GM12878 (cell line): ENCODE results near the gene TCTN1. TPM values are rescaled to one million over a fixed set of nuclear protein-coding genes. Genes with fewer than 3 reads are reported as not detected.

ENCODE experiments used
- BMI1 ChIP-seq: fragments of 450-650 bp; IDR thresholded peaks from 2 replicates; pipeline ENCODE4 v1.6.1; 2016; ENCODE audit warnings: mild to moderate bottlenecking, moderate library complexity, borderline replicate concordance
- CHD1 ChIP-seq: IDR thresholded peaks from 2 replicates; pipeline ENCODE4 v1.6.1; 2012; ENCODE audit warnings: low read depth, low read length, improper control_type of control experiment
- IRF4 ChIP-seq: IDR thresholded peaks from 2 replicates; pipeline ENCODE4 v1.6.1; 2011; ENCODE audit warnings: low read depth, low read length
- KLF5 ChIP-seq: fragments of 450-650 bp; IDR thresholded peaks from 2 replicates; pipeline ENCODE4 v1.6.1; 2014; ENCODE audit warnings: mild to moderate bottlenecking; ENCODE audit not compliant: partially characterized antibody
- NFXL1 ChIP-seq: fragments of 450-650 bp; IDR thresholded peaks from 2 replicates; pipeline ENCODE4 v1.6.1; 2017; ENCODE audit warnings: antibody characterized with exemption, mild to moderate bottlenecking, borderline replicate concordance
- NR2C1 ChIP-seq: fragments of 450-650 bp; IDR thresholded peaks from 2 replicates; pipeline ENCODE4 v1.6.1; 2017; ENCODE audit warnings: antibody characterized with exemption, mild to moderate bottlenecking, moderate library complexity
- NRF1 ChIP-seq: conservative IDR thresholded peaks from 2 replicates; pipeline ENCODE4 v1.6.1; 2011; ENCODE audit warnings: mild to moderate bottlenecking, low read depth, low read length, improper control_type of control experiment
- SMARCA5 ChIP-seq: fragments of 450-650 bp; IDR thresholded peaks from 2 replicates; pipeline ENCODE4 v1.6.1; 2017; ENCODE audit warnings: mild to moderate bottlenecking
- USF1 ChIP-seq: IDR thresholded peaks from 2 replicates; pipeline ENCODE4 v1.6.1; 2011; ENCODE audit warnings: borderline replicate concordance, low read depth, mild to moderate bottlenecking, moderate library complexity, mixed read lengths, low read length; ENCODE audit not compliant: insufficient read depth; ENCODE audit errors: extremely low read length
- ZBTB33 ChIP-seq: fragments of 450-650 bp; IDR thresholded peaks from 2 replicates; pipeline ENCODE4 v1.6.1; 2017; ENCODE audit warnings: mild to moderate bottlenecking
- ZNF384 ChIP-seq: IDR thresholded peaks from 2 replicates; pipeline ENCODE4 v1.6.1; 2012; ENCODE audit warnings: low read depth, mild to moderate bottlenecking, low read length, improper control_type of control experiment, borderline replicate concordance
- polyA plus RNA-seq, 11 experiments: library from polyadenylated mRNA; depleted of rRNA in 4 of 11; unstranded in 6 of 11; stranded (reverse) in 5 of 11; fragments of >200 nt; fragmentation: Nextera tagmentation in 4 of 11; fragmentation: Illumina TruSeq in 1 of 11; extraction: Ambion mirVana in 4 of 11; extraction: Trizol in 1 of 11; gene quantifications; 1 replicate in 1 of 11; 2 replicates in 10 of 11; pipeline versions ENCODE4 v1.2.1 to v1.2.3, GENCODE V29; 2011 to 2016; ENCODE audit warnings: inconsistent platforms in 2 of 11, missing spikeins in 2 of 11, low read depth in 1 of 11
- total RNA-seq, 4 experiments: library from RNA; depleted of rRNA in 3 of 4; stranded (reverse); fragments of >200 nt in 3 of 4; fragmentation: Illumina TruSeq in 1 of 4; extraction: Trizol in 1 of 4; gene quantifications; 2 replicates each; pipeline versions ENCODE4 v1.2.1 to v1.2.3, GENCODE V29; 2013 to 2021
- TF ChIP-seq, protein P1 (sequence below): fragments of 450-650 bp; formaldehyde crosslinking; IDR thresholded peaks from 2 replicates; pipeline ENCODE4 v1.4.0; 2020; ENCODE audit warnings: mild to moderate bottlenecking, moderate library complexity
- TF ChIP-seq, protein P2 (sequence below): fragments of 150-350 bp; IDR thresholded peaks from 2 replicates; pipeline ENCODE4 v1.6.1; 2016; ENCODE audit warnings: low read depth, low read length
- TF ChIP-seq, protein P3 (sequence below): fragments of 450-650 bp; IDR thresholded peaks from 2 replicates; pipeline ENCODE4 v1.6.1; 2017; ENCODE audit warnings: mild to moderate bottlenecking, low read depth, inconsistent platforms; ENCODE audit not compliant: poor library complexity, severe bottlenecking
- TF ChIP-seq, protein P4 (sequence below): fragments of 450-650 bp; IDR thresholded peaks from 2 replicates; pipeline ENCODE4 v1.6.1; 2018; ENCODE audit warnings: mild to moderate bottlenecking, low read depth, moderate library complexity; ENCODE audit not compliant: partially characterized antibody

The TCTN1 gene
- total and polyA plus RNA-seq, 10 of the 15 experiments (the other 5 are each of a cell fraction or from before 2014, with no cell fraction given) = 8.8 to 23.5 (median 15.3) TPM

GRCh38 chr12:110600254-110600653 lies 13.7 kb upstream of the TCTN1 start (continued):
- TF ChIP-seq CHD1 (no peak), SMARCA5 (no peak), USF1 (no peak), ZBTB33 (no peak), KLF5 (no peak), NR2C1 (no peak), BMI1 (no peak), NRF1 (no peak), ZNF384 (no peak), IRF4 (no peak), NFXL1 (no peak)
- TF ChIP-seq, protein P1, sequence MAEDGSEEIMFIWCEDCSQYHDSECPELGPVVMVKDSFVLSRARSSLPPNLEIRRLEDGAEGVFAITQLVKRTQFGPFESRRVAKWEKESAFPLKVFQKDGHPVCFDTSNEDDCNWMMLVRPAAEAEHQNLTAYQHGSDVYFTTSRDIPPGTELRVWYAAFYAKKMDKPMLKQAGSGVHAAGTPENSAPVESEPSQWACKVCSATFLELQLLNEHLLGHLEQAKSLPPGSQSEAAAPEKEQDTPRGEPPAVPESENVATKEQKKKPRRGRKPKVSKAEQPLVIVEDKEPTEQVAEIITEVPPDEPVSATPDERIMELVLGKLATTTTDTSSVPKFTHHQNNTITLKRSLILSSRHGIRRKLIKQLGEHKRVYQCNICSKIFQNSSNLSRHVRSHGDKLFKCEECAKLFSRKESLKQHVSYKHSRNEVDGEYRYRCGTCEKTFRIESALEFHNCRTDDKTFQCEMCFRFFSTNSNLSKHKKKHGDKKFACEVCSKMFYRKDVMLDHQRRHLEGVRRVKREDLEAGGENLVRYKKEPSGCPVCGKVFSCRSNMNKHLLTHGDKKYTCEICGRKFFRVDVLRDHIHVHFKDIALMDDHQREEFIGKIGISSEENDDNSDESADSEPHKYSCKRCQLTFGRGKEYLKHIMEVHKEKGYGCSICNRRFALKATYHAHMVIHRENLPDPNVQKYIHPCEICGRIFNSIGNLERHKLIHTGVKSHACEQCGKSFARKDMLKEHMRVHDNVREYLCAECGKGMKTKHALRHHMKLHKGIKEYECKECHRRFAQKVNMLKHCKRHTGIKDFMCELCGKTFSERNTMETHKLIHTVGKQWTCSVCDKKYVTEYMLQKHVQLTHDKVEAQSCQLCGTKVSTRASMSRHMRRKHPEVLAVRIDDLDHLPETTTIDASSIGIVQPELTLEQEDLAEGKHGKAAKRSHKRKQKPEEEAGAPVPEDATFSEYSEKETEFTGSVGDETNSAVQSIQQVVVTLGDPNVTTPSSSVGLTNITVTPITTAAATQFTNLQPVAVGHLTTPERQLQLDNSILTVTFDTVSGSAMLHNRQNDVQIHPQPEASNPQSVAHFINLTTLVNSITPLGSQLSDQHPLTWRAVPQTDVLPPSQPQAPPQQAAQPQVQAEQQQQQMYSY (CRISPR knock-in tag) = no peak
- TF ChIP-seq, protein P2, sequence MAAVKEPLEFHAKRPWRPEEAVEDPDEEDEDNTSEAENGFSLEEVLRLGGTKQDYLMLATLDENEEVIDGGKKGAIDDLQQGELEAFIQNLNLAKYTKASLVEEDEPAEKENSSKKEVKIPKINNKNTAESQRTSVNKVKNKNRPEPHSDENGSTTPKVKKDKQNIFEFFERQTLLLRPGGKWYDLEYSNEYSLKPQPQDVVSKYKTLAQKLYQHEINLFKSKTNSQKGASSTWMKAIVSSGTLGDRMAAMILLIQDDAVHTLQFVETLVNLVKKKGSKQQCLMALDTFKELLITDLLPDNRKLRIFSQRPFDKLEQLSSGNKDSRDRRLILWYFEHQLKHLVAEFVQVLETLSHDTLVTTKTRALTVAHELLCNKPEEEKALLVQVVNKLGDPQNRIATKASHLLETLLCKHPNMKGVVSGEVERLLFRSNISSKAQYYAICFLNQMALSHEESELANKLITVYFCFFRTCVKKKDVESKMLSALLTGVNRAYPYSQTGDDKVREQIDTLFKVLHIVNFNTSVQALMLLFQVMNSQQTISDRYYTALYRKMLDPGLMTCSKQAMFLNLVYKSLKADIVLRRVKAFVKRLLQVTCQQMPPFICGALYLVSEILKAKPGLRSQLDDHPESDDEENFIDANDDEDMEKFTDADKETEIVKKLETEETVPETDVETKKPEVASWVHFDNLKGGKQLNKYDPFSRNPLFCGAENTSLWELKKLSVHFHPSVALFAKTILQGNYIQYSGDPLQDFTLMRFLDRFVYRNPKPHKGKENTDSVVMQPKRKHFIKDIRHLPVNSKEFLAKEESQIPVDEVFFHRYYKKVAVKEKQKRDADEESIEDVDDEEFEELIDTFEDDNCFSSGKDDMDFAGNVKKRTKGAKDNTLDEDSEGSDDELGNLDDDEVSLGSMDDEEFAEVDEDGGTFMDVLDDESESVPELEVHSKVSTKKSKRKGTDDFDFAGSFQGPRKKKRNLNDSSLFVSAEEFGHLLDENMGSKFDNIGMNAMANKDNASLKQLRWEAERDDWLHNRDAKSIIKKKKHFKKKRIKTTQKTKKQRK = no peak
- TF ChIP-seq, protein P3, sequence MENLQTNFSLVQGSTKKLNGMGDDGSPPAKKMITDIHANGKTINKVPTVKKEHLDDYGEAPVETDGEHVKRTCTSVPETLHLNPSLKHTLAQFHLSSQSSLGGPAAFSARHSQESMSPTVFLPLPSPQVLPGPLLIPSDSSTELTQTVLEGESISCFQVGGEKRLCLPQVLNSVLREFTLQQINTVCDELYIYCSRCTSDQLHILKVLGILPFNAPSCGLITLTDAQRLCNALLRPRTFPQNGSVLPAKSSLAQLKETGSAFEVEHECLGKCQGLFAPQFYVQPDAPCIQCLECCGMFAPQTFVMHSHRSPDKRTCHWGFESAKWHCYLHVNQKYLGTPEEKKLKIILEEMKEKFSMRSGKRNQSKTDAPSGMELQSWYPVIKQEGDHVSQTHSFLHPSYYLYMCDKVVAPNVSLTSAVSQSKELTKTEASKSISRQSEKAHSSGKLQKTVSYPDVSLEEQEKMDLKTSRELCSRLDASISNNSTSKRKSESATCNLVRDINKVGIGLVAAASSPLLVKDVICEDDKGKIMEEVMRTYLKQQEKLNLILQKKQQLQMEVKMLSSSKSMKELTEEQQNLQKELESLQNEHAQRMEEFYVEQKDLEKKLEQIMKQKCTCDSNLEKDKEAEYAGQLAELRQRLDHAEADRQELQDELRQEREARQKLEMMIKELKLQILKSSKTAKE = peak; percentile 60
- TF ChIP-seq, protein P4, sequence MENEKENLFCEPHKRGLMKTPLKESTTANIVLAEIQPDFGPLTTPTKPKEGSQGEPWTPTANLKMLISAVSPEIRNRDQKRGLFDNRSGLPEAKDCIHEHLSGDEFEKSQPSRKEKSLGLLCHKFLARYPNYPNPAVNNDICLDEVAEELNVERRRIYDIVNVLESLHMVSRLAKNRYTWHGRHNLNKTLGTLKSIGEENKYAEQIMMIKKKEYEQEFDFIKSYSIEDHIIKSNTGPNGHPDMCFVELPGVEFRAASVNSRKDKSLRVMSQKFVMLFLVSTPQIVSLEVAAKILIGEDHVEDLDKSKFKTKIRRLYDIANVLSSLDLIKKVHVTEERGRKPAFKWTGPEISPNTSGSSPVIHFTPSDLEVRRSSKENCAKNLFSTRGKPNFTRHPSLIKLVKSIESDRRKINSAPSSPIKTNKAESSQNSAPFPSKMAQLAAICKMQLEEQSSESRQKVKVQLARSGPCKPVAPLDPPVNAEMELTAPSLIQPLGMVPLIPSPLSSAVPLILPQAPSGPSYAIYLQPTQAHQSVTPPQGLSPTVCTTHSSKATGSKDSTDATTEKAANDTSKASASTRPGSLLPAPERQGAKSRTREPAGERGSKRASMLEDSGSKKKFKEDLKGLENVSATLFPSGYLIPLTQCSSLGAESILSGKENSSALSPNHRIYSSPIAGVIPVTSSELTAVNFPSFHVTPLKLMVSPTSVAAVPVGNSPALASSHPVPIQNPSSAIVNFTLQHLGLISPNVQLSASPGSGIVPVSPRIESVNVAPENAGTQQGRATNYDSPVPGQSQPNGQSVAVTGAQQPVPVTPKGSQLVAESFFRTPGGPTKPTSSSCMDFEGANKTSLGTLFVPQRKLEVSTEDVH = no peak
